GM21619 (cell line): ENCODE measurements around the gene PABPN1L.

ENCODE experiments used
- ATAC-seq: cut with Tn5 transposase; IDR thresholded peaks from one replicate; pipeline ENCODE4 v1.9.1; 2021; ENCODE audit not compliant: unreplicated experiment

Gene PABPN1L

DNA sequence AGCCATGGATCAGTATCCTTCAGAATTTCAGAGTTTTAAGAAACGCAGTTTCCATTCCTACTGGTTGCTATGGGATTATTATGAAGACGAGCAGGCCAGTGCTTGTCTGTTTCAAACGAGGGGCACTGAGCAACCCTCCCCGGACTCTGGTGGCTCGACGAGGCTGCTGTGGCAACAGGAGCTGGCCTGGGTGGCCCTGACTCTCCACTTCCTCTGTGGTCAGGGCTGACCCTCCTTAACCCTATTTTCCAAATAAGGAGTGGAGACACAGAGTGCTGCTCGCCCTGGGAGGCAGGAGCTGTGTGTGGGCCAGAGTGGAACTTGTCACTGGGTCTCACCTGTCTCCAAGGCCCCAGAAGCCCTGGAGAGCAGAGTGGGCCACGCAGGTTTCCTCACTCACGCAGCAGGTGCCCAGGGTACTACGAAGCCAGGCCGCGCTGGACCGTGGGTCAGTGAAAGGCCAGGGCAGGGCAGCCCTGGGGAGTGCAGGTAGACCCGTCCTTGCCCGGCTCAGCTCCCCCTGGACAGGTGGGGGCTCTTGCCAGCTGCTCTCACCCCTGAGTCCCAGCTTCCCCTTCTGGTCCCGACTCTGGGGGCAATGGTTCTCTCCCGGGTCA is 13.0 kb downstream of the PABPN1L start:
- ATAC-seq, result no peak

GRCh38 chr16:88851616-88852015 is 14.8 kb downstream of the PABPN1L start:
- no peak for ATAC-seq

- no peak for ATAC-seq
Observed at GRCh38 chr16:88850531-88851199, 15.8 kb downstream of the PABPN1L start.

DNA sequence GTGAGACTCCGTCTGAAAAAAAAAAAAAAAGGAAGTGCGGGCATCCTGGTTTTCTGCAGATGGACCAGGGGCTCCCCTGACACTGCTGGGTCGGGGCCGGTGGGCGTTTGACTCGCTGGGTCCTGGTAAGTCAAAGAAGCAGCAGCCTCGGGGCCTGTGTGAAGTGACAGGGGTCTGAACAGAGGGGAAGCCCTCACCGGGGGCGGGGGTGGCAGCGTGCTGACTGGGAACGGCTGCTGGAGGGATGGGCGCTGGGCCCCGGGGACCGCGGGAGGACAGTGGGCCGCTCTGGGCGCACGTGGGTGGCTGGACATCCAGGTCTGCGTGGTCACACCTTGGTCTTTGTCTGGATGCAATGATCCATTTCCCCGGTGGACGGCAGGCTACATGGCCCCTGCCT is 17.9 kb downstream of the PABPN1L start:
- ATAC-seq, result no peak

DNA sequence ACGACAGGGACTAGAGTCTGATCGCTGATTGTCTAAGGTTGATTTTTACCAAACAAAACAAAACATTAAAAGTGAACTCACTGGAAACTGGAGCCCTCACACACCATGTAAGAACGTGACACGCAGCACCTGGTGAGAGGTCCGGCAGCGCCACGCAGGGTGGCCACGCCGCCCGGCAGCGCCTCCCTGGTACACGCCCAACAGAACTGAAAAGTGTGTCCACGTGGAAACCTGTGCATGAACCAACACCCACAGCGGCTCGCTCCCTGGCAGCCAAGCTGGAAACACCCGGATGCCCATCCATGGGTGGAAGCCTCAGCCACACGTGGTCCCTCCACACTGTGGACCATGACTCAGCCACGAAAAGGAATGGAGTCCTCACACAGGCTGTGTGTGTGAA is 18.8 kb downstream of the PABPN1L start:
- ATAC-seq, result no peak

DNA sequence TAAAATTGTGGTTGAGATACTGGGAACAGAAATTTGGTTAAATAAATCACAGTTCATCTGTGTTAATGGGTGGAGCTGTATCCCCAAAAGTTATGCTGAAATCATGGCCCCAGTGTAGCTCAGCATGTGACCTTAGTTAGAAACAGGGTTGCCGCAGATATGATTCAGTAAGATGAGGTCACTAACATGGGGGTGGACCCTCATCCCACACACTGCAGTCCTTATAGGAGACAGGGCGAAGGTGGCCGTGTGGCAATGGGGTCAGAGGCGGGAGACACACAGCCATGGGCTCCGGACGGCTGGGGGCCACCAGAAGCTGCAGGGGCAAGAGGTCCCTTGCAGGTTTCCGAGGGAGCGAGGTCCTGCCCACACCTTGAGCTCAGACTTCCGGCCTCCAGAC is 20.4 kb downstream of the PABPN1L start:
- ATAC-seq, result no peak

GRCh38 chr16:88844419-88845036 is 21.9 kb downstream of the PABPN1L start:
- ATAC-seq, result no peak

- ATAC-seq, result no peak
Observed at GRCh38 chr16:88843256-88843655, 23.2 kb downstream of the PABPN1L start.

DNA sequence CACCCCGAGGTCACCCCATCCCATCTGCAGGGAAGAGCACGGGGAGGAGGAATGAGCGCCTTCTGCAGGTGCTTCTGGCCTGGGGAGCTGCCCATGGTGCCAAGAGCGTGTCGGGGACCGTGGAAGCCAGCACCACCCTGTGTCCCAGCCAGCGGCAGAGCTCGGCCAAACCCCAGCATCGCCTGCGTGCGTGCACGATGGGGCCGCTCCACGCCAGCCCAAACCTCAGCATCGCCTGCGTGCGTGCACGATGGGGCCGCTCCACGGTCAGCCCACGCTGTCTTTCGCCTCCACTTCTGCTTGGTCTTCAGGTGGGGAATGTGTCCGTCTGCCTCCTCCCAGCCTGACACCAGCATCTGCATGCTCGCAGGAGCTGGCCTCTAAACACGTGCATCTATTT is 23.7 kb downstream of the PABPN1L start:
- ATAC-seq, result no peak

DNA sequence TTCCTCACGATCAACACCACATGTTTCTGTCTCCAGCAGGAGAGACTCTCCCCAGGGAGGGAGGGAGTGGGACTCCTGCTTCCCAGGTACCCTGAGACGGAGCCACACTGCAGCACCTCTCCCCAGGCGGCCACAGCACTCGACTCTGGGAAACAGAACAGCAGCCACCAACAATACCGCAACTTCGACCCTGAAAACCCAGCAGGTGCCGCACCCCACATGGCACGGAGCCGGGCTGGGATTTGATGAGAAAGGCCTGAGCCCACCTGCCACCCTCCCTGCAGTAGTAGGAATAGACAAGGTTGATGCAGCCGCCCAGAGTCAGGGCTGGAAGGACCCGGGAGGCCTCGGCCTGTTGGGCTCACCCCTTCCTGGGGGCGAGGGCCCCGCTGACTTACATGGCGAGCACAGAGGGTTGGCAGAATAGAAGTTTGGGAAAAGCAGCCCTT is 24.1 kb downstream of the PABPN1L start:
- no peak for ATAC-seq

DNA sequence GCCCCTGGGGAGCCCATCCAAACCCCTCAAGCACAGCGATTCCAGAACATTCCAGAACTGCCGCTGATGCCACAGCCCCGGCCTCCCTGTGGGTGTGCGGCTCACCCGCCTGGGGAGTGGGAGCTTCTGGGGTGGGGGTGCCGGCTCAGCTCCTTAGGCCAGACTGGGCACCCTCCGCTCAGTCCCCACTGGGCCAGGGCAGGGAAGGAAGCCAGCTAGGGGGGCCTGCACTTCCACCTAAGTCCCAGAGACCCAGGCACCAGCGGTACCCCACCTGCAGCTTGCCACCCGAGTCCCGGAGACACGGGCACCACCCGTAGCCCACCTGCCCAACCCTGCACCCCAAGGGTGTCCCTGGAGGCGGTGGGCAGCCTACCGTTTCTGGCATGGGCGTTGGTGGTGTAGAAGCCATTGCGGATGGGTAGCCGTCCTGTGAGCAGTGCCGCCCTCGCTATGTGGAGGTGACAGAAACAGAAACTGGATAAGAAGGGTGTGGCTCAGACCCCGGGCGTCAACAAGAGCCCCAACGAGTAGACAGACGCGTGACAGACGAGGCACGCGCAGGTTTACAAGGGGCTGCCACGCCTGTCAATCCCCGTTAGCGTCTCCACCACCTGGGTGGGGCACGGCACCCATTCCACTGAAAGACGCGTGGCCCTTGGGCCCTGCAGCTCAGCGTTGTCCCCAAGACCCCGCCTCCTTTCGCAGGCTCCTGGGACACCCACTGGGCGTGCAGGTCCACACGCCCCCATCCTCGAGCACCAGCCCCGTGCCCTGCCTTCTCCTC is 24.7 kb downstream of the PABPN1L start:
- ATAC-seq, result no peak

DNA sequence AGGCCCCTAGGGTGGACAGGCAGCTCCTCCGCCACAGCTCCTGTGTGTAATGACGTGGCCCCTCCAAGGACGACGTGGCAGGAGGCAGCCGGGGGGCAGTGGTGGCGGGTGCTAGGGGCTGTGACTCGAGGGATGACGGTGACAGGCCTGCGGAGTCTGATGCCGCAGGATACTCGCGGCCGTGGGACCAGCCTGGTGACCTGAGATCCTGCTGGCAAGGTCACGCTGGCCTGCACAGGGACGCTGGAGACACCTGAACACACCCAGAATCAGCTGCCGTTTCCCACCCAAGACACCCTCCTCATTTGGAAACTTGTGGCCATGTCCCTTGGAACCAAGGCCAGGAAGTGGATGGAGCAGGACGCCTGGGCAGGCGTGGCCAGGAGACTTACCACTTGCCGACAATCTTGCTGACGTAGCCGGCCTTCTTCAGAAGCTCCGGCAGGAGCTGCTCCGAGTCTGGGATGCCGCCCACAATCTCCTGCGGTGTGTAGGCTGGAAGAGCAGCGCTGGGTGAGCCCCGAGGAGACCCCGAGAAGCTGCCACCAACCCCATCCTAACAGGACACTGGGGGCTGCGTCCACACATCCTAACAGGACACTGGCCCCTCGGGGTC is 25.8 kb downstream of the PABPN1L start:
- no peak for ATAC-seq

DNA sequence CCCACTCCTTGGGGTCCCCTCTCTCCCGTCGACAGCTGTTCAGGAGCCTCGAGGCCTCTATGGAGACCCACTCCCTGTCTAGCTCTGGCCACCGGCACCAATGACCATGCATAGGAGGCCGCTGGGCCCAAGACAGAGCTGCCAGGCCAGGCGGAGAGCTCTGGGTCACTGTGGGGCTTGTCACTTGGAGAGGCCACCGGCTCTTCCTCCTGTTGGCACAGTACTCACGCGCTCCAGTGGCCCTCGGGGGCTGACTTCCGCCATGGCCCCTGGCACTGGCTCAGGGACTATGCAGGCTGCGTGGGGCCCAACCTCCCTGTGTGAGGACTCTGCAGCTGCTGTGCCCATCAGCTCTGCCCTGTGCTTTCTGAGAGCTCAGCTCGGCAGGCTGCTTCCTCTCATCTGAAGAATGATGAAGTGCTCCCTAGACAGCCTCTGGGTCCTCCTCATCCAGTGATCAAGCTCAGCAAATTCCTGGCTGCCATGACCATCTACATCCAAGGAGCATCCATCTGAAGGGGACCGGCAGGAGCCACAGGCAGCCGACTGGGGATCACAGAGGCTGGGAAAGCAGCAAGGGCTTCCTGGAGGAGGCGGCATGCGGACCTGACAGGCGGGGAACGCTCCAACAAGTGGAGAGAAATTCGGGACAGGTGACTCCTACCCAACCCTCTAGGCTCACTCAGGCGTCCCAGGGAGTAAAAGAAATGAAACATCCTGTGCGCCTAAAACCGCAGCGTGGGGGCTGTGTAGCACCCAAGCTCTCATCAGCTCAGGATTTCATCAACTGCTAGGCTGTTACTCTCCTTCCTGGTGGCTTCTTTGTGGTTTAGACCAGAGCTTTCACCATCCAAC is 26.5 kb downstream of the PABPN1L start:
- no peak for ATAC-seq

- ATAC-seq, result no peak
Observed at GRCh38 chr16:88839026-88839529, 27.4 kb downstream of the PABPN1L start.

DNA sequence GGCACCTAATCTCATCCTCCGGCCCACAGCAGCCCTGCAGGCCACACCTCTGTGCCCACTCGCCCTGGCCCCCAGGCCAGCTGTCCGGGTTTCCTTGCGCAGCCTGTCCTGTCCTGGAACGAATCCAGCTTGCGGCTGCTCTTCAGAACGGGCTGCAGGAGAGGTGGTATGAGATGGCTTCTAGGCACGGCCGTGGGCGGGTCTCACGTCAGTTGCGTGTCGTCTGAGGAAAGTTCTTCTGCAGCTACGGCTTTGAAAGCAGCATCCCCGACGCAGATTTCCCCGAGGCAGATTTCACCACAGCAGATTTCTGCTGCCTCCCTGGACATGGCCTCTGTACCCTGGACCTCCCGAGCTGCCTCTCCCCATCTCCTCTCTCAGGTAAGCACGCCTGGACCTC is 27.9 kb downstream of the PABPN1L start:
- no peak for ATAC-seq

DNA sequence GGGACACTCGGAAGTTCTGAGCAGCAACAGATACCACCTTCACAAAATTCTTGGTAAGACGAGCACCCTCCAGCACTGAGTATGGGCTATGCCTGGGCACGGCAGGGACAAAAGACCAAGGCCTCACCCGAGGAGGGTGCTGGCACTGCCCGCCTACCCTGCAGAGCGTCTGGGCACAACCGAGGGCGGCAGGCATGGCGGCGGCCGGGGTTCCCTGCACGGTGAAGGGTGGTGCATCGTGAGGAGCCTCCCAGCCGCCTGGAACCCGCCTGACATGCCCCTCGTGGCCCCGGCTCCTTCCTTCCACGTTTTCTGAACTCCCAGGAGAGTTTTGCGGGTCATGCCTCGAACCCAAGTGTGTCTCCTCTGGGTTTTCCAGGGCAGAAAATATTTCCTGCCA is 28.7 kb downstream of the PABPN1L start:
- no peak for ATAC-seq

GRCh38 chr16:88836791-88837190 is 29.7 kb downstream of the PABPN1L start:
- no peak for ATAC-seq

DNA sequence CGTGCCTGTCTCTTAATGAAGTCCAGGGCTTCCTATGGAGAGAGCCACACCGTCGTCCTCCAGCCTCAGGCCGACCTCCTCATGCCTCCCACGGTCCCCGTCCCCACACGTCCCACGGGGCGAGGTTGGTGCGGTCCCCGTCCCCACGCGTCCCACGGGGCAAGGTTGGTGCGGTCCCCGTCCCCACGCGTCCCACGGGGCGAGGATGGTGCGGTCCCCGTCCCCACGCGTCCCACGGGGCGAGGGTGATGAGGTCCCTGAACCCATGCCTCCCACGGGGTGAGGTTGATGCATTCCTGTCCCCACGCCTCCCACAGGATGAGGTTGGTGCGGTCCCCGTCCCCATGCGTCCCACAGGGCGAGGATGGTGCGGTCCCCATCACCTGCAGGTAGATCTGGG is 30.6 kb downstream of the PABPN1L start:
- no peak for ATAC-seq

DNA sequence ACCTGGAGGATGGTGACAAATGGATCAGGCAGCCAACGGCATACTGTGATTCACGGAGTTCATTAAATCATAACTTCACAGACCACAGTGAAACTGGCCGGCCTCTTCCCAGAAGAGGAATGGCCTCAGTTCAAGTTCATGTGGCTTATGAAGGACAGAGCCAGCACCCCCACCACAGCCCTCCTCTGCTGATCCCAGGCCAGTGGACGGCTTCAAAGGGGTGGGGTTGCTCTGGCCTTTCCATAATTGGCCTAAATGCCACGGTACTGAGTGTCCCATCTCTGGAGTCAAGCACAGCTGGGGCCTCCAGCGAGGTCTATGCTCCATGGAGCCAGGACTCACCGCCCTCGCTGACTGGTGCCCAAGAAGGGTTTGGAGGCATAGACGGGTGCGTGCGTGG is 31.1 kb downstream of the PABPN1L start:
- no peak for ATAC-seq

- no peak for ATAC-seq
Observed at GRCh38 chr16:88834670-88835069, 31.8 kb downstream of the PABPN1L start.
